Fibroblast of mammary gland (primary cell): ENCODE results near the gene CC2D1A.
A peak's percentile ranks its signal among the peaks of the same experiment; 100 is the strongest.

Source experiments
- DNase-seq: peaks from one replicate; pipeline ENCODE4 v3.0.0-alpha.2; 2010; ENCODE audit warnings: low read depth
- H3K4me3 ChIP-seq: 2 replicates; pipeline ENCODE4 v1.5.1; 2011; ENCODE audit warnings: low read depth, mild to moderate bottlenecking, low read length, moderate library complexity; ENCODE audit not compliant: control insufficient read depth
- TF ChIP-seq, protein P1 (sequence below): conservative IDR thresholded peaks from 2 replicates; pipeline ENCODE4 v1.5.1; 2011; ENCODE audit warnings: low read depth, low read length, inconsistent platforms; ENCODE audit not compliant: control insufficient read depth, insufficient read depth

The CC2D1A gene

GRCh38 chr19:13960863-13961784 is 55.1 kb downstream of the CC2D1A start:
- H3K4me3 ChIP-seq: no peak overlapping the region
- no peak for DNase-seq
- TF ChIP-seq, protein P1, sequence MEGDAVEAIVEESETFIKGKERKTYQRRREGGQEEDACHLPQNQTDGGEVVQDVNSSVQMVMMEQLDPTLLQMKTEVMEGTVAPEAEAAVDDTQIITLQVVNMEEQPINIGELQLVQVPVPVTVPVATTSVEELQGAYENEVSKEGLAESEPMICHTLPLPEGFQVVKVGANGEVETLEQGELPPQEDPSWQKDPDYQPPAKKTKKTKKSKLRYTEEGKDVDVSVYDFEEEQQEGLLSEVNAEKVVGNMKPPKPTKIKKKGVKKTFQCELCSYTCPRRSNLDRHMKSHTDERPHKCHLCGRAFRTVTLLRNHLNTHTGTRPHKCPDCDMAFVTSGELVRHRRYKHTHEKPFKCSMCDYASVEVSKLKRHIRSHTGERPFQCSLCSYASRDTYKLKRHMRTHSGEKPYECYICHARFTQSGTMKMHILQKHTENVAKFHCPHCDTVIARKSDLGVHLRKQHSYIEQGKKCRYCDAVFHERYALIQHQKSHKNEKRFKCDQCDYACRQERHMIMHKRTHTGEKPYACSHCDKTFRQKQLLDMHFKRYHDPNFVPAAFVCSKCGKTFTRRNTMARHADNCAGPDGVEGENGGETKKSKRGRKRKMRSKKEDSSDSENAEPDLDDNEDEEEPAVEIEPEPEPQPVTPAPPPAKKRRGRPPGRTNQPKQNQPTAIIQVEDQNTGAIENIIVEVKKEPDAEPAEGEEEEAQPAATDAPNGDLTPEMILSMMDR: no peak

GRCh38 chr19:13961826-13962698 is 56.1 kb downstream of the CC2D1A start:
- peak; percentile 25 for DNase-seq
- H3K4me3 ChIP-seq: no peak overlapping the region
- TF ChIP-seq, protein P1: no peak

DNA sequence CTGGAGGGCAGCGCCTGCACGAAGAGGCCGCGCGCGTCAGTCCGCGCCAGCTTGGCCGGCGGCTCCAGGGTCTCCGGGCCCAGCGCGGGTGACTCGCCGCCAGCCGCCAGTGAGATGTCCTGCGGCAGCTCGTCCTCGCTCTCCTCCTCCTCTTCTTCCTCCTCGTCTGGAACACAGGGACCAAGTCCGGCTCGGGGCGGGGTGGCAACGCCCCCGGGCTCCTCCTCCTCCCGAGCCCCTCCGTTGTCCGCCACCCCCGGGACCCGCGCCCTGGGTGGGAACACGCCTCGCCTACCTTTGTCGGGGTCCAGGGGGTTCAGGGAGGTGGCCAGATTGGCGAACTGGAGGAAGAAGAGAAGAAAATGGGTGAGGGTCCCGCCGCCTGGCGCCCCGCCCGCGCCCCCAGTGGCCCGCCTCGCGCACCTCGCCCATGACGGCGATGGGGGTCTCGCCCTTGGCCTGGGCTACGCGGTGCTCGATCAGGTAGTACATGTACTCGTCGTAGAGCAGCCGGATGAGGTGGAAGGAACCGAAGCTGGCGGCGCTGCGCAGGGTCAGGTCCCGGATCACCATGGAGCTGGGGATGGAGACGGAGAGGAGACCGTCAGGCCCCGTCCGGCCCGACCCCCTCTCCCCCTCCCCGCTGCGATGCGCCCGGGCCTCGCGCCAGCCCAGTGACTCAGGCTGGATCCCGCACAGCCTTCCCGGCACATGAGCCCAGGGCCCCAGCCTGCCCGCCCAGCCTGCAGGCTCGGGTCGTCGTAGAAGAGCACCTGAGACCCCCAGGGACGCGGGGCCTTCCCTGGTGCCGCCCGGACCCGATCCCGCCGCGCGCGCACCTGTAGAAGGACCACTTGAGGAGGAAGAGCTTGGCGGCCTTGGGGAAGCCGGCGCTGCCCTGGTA is 57.0 kb downstream of the CC2D1A start:
- TF ChIP-seq, protein P1: no peak
- no peak overlapping the region for H3K4me3 ChIP-seq
- DNase-seq: peak; percentile 40

DNA sequence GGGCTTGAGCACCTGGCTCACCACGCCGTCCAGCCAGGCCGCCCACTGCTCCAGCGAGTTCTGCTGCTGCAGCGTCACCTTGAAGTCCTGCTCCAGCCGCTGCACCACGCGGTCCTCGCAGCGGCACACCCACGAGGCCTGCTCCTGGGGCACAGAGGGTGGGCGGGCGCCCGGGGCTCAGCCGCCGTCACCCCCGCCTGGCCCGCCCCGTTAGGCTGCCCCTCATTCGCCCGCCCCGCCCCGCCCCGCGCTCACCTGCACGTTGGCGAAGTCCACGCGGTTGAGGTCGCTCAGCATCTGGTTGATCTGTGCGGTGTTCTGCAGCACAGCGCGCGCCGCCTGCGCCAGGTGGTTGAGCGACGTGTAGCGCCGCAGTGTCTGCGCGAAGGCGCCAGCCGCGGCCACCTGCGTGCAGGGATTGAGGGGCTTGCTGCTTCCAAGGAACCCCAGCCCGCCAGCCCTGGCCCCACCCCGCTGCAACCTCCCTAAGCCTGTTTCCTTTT is 57.7 kb downstream of the CC2D1A start:
- DNase-seq: no peak
- H3K4me3 ChIP-seq: no peak overlapping the region
- TF ChIP-seq, protein P1: no peak

GRCh38 chr19:13964776-13965175 is 58.8 kb downstream of the CC2D1A start:
- H3K4me3 ChIP-seq: no peak overlapping the region
- TF ChIP-seq, protein P1: no peak
- DNase-seq: peak; percentile 57
